Measurements from ENCODE around the gene HTT. TPM values are rescaled to one million over a fixed set of nuclear protein-coding genes. Genes with fewer than 3 reads are reported as not detected.

Gene HTT
- total and polyA plus RNA-seq, 2 of the 13 experiments (the other 11 are each of a cell fraction or from before 2014, with no cell fraction given), result 17.5 to 19.5 TPM

DNA sequence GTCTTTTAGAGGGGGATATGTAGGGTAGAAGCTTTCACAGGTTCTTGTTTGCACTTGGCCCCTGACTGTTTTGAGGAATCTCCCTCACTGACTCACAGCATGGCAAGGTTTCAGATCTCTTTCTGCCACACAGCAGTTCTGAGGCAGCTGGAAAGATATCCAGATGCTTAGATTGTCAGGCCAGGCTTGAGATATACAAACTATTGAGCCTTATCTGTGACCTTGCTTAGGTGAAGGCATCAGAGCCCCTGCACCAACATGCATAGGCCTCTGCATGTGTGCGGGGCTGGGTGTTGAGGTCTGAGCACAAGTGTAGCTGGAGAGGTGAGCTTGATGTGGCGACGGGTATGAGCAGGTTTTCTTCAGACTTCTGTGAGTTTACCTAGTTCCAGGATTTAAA, 93.5 kb downstream of the HTT start (continued):
- TF ChIP-seq, protein P1, sequence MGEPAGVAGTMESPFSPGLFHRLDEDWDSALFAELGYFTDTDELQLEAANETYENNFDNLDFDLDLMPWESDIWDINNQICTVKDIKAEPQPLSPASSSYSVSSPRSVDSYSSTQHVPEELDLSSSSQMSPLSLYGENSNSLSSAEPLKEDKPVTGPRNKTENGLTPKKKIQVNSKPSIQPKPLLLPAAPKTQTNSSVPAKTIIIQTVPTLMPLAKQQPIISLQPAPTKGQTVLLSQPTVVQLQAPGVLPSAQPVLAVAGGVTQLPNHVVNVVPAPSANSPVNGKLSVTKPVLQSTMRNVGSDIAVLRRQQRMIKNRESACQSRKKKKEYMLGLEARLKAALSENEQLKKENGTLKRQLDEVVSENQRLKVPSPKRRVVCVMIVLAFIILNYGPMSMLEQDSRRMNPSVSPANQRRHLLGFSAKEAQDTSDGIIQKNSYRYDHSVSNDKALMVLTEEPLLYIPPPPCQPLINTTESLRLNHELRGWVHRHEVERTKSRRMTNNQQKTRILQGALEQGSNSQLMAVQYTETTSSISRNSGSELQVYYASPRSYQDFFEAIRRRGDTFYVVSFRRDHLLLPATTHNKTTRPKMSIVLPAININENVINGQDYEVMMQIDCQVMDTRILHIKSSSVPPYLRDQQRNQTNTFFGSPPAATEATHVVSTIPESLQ (CRISPR knock-in tag; conservative IDR thresholded peaks at IDR 0.05), result no peak
- TF ChIP-seq ZNF777 (CRISPR knock-in tag; IDR thresholded peaks at IDR 0.05) (no peak), DMAP1 (CRISPR knock-in tag; IDR thresholded peaks at IDR 0.05) (no peak)

DNA sequence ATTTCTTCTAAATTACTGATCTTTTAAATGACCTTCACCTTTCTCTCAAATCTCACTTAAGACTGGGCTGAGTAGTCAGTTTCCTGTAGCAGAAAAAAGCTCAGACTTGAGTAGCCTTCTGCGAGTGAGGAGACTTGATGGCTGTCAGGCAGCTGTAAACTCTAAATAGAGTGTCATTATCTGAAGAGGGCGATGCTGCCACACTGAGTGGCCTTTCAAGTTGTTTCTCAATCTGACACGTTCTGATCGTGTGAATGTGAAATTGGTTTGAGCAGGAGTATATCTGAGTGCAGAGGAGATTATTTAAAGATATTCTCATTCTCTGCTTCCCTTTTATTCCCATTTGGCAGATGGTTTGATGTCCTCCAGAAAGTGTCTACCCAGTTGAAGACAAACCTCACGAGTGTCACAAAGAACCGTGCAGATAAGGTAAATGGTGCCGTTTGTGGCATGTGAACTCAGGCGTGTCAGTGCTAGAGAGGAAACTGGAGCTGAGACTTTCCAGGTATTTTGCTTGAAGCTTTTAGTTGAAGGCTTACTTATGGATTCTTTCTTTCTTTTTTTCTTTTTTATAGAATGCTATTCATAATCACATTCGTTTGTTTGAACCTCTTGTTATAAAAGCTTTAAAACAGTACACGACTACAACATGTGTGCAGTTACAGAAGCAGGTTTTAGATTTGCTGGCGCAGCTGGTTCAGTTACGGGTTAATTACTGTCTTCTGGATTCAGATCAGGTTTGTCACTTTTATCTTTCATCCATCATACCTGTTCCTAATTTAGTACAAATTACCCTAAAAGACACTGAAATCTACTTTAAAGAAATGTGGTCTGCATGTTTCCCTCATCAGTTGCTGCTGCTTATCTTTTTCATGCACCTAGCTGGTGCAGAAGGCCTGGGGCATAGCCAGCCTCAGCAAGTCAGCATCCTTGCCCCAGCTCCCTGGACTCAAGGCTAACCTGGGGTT, 100.2 kb downstream of the HTT start:
- H3K9ac ChIP-seq (ENCODE audit: insufficient read depth, low read depth, low read length), result no peak overlapping the region
- H3K4me3 ChIP-seq (replicated peaks in 1 of 3; ENCODE audit: insufficient read depth in 1 of 3, low read depth in 2 of 3, low read length in 3 of 3), result no peak overlapping the region
- no peak for ATAC-seq
- no peak overlapping the region for H3K27ac ChIP-seq (ENCODE audit: extremely low read length, insufficient read depth, low read length)
- no peak overlapping the region for H2AFZ ChIP-seq (ENCODE audit: low read length)
- no peaks in the 10 kb centered on the region for H3K9me3 ChIP-seq (ENCODE audit: low read length)
- no peaks in the 10 kb centered on the region for H4K20me1 ChIP-seq (ENCODE audit: insufficient read depth, low read length)
- H3K79me2 ChIP-seq (ENCODE audit: insufficient read depth, low read length), result no peaks in the 10 kb centered on the region
- DNase-seq (ENCODE audit: low spot score), result no peak
- peaks cover 16% of the 10 kb centered on the region for H3K4me1 ChIP-seq (ENCODE audit: insufficient read depth, low read length)
- in situ Hi-C loops (cut with HindIII; ENCODE audit: extremely low pct_ligation_motif_present, low pct_unique_long_range_greater_than_20kb), result no loop called here
- peak; percentile 30 for TF ChIP-seq STAG1 (CRISPR knock-in tag; IDR thresholded peaks at IDR 0.05)
- TF ChIP-seq, protein P2, sequence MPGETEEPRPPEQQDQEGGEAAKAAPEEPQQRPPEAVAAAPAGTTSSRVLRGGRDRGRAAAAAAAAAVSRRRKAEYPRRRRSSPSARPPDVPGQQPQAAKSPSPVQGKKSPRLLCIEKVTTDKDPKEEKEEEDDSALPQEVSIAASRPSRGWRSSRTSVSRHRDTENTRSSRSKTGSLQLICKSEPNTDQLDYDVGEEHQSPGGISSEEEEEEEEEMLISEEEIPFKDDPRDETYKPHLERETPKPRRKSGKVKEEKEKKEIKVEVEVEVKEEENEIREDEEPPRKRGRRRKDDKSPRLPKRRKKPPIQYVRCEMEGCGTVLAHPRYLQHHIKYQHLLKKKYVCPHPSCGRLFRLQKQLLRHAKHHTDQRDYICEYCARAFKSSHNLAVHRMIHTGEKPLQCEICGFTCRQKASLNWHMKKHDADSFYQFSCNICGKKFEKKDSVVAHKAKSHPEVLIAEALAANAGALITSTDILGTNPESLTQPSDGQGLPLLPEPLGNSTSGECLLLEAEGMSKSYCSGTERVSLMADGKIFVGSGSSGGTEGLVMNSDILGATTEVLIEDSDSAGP (CRISPR knock-in tag; IDR thresholded peaks at IDR 0.05; ENCODE audit: borderline replicate concordance), result no peak
- TF ChIP-seq, protein P3, sequence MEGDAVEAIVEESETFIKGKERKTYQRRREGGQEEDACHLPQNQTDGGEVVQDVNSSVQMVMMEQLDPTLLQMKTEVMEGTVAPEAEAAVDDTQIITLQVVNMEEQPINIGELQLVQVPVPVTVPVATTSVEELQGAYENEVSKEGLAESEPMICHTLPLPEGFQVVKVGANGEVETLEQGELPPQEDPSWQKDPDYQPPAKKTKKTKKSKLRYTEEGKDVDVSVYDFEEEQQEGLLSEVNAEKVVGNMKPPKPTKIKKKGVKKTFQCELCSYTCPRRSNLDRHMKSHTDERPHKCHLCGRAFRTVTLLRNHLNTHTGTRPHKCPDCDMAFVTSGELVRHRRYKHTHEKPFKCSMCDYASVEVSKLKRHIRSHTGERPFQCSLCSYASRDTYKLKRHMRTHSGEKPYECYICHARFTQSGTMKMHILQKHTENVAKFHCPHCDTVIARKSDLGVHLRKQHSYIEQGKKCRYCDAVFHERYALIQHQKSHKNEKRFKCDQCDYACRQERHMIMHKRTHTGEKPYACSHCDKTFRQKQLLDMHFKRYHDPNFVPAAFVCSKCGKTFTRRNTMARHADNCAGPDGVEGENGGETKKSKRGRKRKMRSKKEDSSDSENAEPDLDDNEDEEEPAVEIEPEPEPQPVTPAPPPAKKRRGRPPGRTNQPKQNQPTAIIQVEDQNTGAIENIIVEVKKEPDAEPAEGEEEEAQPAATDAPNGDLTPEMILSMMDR (CRISPR knock-in tag; IDR thresholded peaks at IDR 0.05), result peak; percentile 8; the same call in 1 of the 2 replicates
- TF ChIP-seq ZNF34 (CRISPR knock-in tag; IDR thresholded peaks at IDR 0.05; ENCODE audit: borderline replicate concordance), result no peak
- TF ChIP-seq, protein P4, sequence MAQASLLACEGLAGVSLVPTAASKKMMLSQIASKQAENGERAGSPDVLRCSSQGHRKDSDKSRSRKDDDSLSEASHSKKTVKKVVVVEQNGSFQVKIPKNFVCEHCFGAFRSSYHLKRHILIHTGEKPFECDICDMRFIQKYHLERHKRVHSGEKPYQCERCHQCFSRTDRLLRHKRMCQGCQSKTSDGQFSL (CRISPR knock-in tag; IDR thresholded peaks at IDR 0.05), result no peak
- TF ChIP-seq, protein P5, sequence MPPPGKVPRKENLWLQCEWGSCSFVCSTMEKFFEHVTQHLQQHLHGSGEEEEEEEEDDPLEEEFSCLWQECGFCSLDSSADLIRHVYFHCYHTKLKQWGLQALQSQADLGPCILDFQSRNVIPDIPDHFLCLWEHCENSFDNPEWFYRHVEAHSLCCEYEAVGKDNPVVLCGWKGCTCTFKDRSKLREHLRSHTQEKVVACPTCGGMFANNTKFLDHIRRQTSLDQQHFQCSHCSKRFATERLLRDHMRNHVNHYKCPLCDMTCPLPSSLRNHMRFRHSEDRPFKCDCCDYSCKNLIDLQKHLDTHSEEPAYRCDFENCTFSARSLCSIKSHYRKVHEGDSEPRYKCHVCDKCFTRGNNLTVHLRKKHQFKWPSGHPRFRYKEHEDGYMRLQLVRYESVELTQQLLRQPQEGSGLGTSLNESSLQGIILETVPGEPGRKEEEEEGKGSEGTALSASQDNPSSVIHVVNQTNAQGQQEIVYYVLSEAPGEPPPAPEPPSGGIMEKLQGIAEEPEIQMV (CRISPR knock-in tag; IDR thresholded peaks at IDR 0.05; ENCODE audit: low read depth), result no peak
- H3K27me3 ChIP-seq (ENCODE audit: control insufficient read depth in 1 of 2, insufficient read depth in 2 of 2, low read length in 2 of 2), result no peaks in the 10 kb centered on the region
- FAIRE-seq, result no peak
- WGBS (ENCODE audit: low lambda C conversion rate), result 96% methylated on average over 12 of the region's 12 CpGs
- ChIA-PET POLR2A (no interaction called here), CTCF (ENCODE audit: low intra/inter-chr PET ratio, low total read pairs) (no interaction called here)
- BruUV-seq (replicated peaks), result no TSS peak
- intact Hi-C loops (cut with micrococcal nuclease; ENCODE audit: unreplicated experiment), result no loop called here
- H3K36me3 ChIP-seq (replicated peaks in 1 of 2; ENCODE audit: control insufficient read depth in 1 of 2, insufficient read depth in 2 of 2, low read length in 2 of 2), result peaks cover 14 to 50% of the 10 kb centered on the region in 2 experiments
- H3K4me2 ChIP-seq (ENCODE audit: low read depth, low read length), result no peak overlapping the region

Measured in HepG2 (cell line).